ENCODE results near the gene SPSB2. TPM values are rescaled to one million over a fixed set of nuclear protein-coding genes. Genes with fewer than 3 reads are reported as not detected.
A peak's percentile ranks its signal among the peaks of the same experiment; 100 is the strongest.

Gene SPSB2
- total and polyA plus RNA-seq, 9 of the 15 experiments (the other 6 are each of a cell fraction or from before 2014, with no cell fraction given) = 0.10 to 10.6 (median 1.9) TPM

GRCh38 chr12:6904280-6905276, 31.5 kb upstream of the SPSB2 start, which contains the start of gene LRRC23:
LRRC23 (plus strand) TSS chr12:6904822; CDS start chr12:6905634, 812 bp downstream.
- peak; percentile 97 for ATAC-seq
- WGBS (ENCODE audit: insufficient coverage, low coverage, missing lambda C conversion rate) = 5% methylated on average over 31 of the region's 34 CpGs
- FAIRE-seq = peak; percentile 96
- POLR2A ChIA-PET = interaction anchor here (0.6 to 1.5 kb wide), 4 partner anchors 35 to 44 kb away, joined by 3 to 6 read pairs (median 3); no protein-coding TSS in a partner anchor
- H3K79me2 ChIP-seq (ENCODE audit: control insufficient read depth, insufficient read depth, low read length) = no peaks in the 10 kb centered on the region
- H4K20me1 ChIP-seq (replicated peaks; ENCODE audit: control insufficient read depth, insufficient read depth, low read length) = no peaks in the 10 kb centered on the region
- H3K9ac ChIP-seq (ENCODE audit: insufficient read depth in 1 of 2, low read depth in 2 of 2, low read length in 2 of 2) = peak within 1 kb of the TSS; percentile 79 to 85
- intact Hi-C loops (cut with micrococcal nuclease) = no loop called here
- H3K4me1 ChIP-seq (replicated peaks in 1 of 2; ENCODE audit: control insufficient read depth in 2 of 2, insufficient read depth in 2 of 2, low read length in 2 of 2) = peaks cover 13 to 21% of the 10 kb centered on the region in 2 experiments
- peak; percentile 80 to 95 (median 84) for DNase-seq (ENCODE audit: extremely low read depth in 1 of 4, low spot score in 3 of 4)
- CTCF ChIA-PET (ENCODE audit: low intra/inter-chr PET ratio) = no interaction called here
- H3K4me2 ChIP-seq (ENCODE audit: insufficient read depth, low read length) = peak within 1 kb of the TSS; percentile 96
- H3K27ac ChIP-seq (ENCODE audit: extremely low read depth, low read depth, low read length) = peak within 1 kb of the TSS; percentile 83
- H3K4me3 ChIP-seq = peak within 1 kb of the TSS; percentile 68
- H3K36me3 ChIP-seq (ENCODE audit: control insufficient read depth, insufficient read depth, low read length) = no peaks in the 10 kb centered on the region
- BruUV-seq (replicated peaks) = TSS peak; percentile 69
- H3K9me3 ChIP-seq (replicated peaks; ENCODE audit: control insufficient read depth, insufficient read depth, low read depth, low read length) = no peaks in the 10 kb centered on the region; the same call in 1 of the 2 replicates
- in situ Hi-C loops (cut with MboI) = no loop called here
- H3K9me1 ChIP-seq (ENCODE audit: control insufficient read depth, insufficient read depth, low read length) = no peaks in the 10 kb centered on the region
- H2AFZ ChIP-seq (ENCODE audit: low read depth, low read length) = peak within 1 kb of the TSS; percentile 98
- no peaks in the 10 kb centered on the region for H3K27me3 ChIP-seq (ENCODE audit: control insufficient read depth in 2 of 2, insufficient read depth in 2 of 2, low read length in 2 of 2)
- TF ChIP-seq NFRKB (IDR thresholded peaks at IDR 0.05; ENCODE audit: low read depth) (no peak), RBBP5 (IDR thresholded peaks at IDR 0.05; ENCODE audit: borderline replicate concordance, insufficient read depth, low read length, poor library complexity, severe bottlenecking) (no peak), RNF219 (CRISPR knock-in tag; IDR thresholded peaks at IDR 0.05) (no peak), ZNF318 (IDR thresholded peaks at IDR 0.05; ENCODE audit: borderline replicate concordance in 1 of 2, low read depth in 1 of 2) (no peak), TCF7L2 (IDR thresholded peaks at IDR 0.05; ENCODE audit: low read depth, low read length) (no peak), ZNF232 (CRISPR knock-in tag; IDR thresholded peaks at IDR 0.05) (no peak), ZNF282 (CRISPR knock-in tag; IDR thresholded peaks at IDR 0.05) (no peak), BHLHE40 (IDR thresholded peaks at IDR 0.05; ENCODE audit: low read length) (no peak), WHSC1 (IDR thresholded peaks at IDR 0.05; ENCODE audit: low read length) (no peak), RFX7 (CRISPR knock-in tag; IDR thresholded peaks at IDR 0.05) (no peak)

Measured in K562 (cell line).